ENCODE results near the gene SCNN1B.

The SCNN1B gene

DNA sequence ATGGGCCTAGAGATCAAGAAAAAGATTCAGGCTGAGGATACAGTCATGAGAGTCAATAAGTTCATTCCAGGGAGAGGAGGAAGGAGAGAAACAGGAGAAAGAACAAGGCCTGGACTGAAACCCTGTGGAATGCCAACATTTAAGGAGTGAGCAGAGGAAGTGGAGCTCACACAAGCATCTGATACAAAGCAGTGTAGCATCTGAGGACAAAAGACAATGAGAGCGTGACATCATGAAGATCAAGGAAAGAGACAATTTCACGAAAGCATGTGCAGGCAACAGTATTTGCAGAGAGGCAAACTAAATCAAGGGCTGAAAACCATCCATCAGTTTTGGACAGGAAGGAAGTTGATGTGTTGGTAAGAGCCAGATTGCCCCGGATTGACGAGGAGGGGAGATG lies 25.3 kb upstream of the SCNN1B start:
- TF ChIP-seq, protein P1, sequence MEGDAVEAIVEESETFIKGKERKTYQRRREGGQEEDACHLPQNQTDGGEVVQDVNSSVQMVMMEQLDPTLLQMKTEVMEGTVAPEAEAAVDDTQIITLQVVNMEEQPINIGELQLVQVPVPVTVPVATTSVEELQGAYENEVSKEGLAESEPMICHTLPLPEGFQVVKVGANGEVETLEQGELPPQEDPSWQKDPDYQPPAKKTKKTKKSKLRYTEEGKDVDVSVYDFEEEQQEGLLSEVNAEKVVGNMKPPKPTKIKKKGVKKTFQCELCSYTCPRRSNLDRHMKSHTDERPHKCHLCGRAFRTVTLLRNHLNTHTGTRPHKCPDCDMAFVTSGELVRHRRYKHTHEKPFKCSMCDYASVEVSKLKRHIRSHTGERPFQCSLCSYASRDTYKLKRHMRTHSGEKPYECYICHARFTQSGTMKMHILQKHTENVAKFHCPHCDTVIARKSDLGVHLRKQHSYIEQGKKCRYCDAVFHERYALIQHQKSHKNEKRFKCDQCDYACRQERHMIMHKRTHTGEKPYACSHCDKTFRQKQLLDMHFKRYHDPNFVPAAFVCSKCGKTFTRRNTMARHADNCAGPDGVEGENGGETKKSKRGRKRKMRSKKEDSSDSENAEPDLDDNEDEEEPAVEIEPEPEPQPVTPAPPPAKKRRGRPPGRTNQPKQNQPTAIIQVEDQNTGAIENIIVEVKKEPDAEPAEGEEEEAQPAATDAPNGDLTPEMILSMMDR (IDR thresholded peaks at IDR 0.05; ENCODE audit: borderline replicate concordance, control extremely low read depth, extremely low read depth, insufficient read depth, missing control alignments): no peak
- DNase-seq (ENCODE audit: low spot score): no peak
- in situ Hi-C loops (cut with MboI; ENCODE audit: low sequenced_read_pairs, unreplicated experiment): no loop called here

DNA sequence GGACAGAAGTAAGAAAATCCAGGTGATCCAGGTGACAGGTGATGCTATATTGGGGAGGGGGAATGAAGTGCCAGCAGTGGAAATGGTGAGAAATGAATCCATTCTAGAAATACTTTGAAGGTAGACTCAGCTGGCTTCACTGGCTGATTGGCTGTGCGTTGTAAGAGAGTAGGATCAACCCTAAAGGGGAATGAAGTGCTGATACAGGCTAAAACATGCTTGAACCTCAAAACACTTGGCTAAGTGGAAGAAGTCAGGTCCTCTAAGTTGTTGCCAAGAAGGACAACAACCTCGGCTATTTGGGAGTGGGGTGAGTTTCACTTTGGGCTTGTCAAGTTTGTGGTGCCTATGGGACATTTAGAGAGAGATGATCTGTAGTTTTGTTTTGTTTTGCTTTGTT lies 24.1 kb upstream of the SCNN1B start:
- in situ Hi-C loops (cut with MboI; ENCODE audit: low sequenced_read_pairs, unreplicated experiment): no loop called here
- no peak for DNase-seq (ENCODE audit: low spot score)
- TF ChIP-seq, protein P1 (IDR thresholded peaks at IDR 0.05; ENCODE audit: borderline replicate concordance, control extremely low read depth, extremely low read depth, insufficient read depth, missing control alignments): no peak

DNA sequence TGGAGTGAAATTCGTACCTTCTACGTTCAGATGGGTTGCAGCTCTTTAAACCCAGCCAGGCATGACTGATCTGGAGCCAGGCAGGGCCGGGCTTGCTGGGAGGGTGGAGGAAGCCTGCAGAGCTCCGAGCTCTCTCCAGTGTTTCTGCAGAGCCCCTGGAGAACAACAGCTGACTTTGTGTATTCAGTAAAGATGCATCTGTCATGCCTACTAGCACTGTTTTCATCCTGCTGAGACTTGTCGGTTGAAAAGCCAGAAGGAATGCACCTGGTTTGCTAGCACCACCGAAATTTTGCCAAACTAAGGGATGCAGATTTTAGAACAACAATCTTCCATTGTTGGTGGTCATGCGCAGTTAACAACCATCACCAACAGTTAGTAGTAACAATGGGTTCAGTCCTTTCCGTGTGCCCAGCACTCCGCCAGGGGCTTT lies 22.4 kb upstream of the SCNN1B start:
- no peak for DNase-seq (ENCODE audit: low spot score)
- in situ Hi-C loops (cut with MboI; ENCODE audit: low sequenced_read_pairs, unreplicated experiment): no loop called here
- TF ChIP-seq, protein P1 (IDR thresholded peaks at IDR 0.05; ENCODE audit: borderline replicate concordance, control extremely low read depth, extremely low read depth, insufficient read depth, missing control alignments): no peak

DNA sequence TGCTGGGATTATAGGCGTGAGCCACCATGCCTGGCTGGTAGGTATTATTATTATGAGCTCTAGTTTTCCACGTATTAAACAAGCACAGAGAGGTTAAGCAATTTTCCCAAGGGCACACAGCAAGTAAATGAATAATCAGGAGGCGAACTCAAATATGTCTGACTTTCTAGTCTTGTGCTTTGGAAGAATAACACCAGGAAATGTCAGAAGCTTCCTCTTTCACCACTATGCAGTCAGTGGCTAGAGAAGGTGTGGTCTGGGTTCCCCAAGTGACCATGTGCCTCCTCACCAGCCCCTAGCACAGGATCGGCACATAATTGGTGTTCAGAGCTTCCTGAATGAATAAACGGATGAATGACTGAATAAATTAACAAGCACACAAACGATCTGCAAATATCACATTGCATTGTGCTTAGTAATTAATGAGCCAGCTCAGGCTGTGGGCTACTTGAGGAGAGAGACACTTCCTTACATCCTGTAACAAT lies 21.6 kb upstream of the SCNN1B start:
- in situ Hi-C loops (cut with MboI; ENCODE audit: low sequenced_read_pairs, unreplicated experiment): no loop called here
- no peak for DNase-seq (ENCODE audit: low spot score)
- TF ChIP-seq, protein P1 (IDR thresholded peaks at IDR 0.05; ENCODE audit: borderline replicate concordance, control extremely low read depth, extremely low read depth, insufficient read depth, missing control alignments): no peak

DNA sequence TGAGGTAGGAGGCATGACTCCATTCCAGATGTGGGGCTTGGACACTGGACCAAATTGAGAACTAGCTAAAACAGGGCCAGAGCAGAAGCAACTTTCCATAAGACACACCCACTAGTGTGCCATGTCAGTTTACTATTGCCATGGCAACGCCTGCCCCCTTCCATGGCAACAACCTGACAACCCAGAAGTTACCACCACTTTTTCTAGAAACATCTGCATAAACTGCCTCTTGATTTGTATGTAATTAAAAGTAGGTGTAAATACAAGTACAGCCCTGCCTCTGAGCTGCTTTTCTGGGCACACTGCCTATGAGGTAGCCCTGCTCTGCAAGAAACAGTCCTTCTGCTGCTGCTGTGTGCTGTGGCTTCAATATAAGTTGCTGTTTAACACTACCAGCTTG lies 19.5 kb upstream of the SCNN1B start:
- in situ Hi-C loops (cut with MboI; ENCODE audit: low sequenced_read_pairs, unreplicated experiment): no loop called here
- TF ChIP-seq, protein P1 (IDR thresholded peaks at IDR 0.05; ENCODE audit: borderline replicate concordance, control extremely low read depth, extremely low read depth, insufficient read depth, missing control alignments): no peak
- DNase-seq (ENCODE audit: low spot score): no peak

DNA sequence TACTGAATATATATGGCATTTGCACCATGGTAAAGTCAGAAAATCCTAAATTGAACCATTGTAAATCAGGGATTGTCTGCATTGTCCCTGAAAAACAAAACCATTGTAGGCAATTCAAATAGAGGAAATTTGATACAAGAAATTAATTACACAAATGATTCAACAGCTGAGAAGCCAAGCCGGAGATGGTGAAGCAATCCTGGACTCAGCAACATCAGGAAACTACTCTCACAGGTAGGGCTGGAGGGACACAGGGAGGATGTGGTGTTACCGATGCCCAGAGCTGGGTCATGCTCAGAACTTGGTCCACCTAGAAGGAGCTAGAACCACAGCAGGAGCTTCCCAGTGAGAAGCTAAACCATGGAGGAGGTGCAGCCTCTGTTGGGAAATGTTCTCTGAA lies 18.5 kb upstream of the SCNN1B start:
- DNase-seq (ENCODE audit: low spot score): no peak
- in situ Hi-C loops (cut with MboI; ENCODE audit: low sequenced_read_pairs, unreplicated experiment): no loop called here
- TF ChIP-seq, protein P1 (IDR thresholded peaks at IDR 0.05; ENCODE audit: borderline replicate concordance, control extremely low read depth, extremely low read depth, insufficient read depth, missing control alignments): no peak

DNA sequence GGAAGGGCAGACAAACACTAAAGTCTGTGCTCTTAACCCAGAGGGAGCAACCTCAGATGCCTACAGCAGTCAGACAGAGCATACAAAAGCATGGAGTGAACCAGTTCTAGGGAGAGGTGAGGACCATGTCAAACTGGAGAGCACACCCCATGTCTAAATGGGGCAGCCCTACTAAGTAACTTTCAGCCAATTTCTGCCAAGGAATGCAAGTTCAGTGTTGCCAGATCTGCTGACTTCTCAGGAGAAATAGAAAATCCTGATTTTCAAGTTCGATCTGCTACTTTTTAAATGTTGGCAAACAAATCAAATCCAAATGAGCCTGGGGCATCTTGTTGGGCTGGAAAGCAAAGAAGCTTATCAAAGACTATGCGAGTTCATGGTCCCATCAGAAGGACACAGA lies 17.5 kb upstream of the SCNN1B start:
- in situ Hi-C loops (cut with MboI; ENCODE audit: low sequenced_read_pairs, unreplicated experiment): no loop called here
- no peak for DNase-seq (ENCODE audit: low spot score)
- TF ChIP-seq, protein P1 (IDR thresholded peaks at IDR 0.05; ENCODE audit: borderline replicate concordance, control extremely low read depth, extremely low read depth, insufficient read depth, missing control alignments): no peak
